SW480 (cell line): Measurements from ENCODE around the gene RASSF3.
"Not testable (repeated sequence)": the region's sequence is repeated elsewhere in the genome, so short reads cannot be mapped to it uniquely, and the experiment has no call there.

Source experiments
- DNase-seq: peaks from one replicate; pipeline ENCODE4 v3.0.0-alpha.2; 2016; ENCODE audit warnings: low spot score

RASSF3 gene

GRCh38 chr12:64670919-64671639 lies 60.8 kb downstream of the RASSF3 start:
- DNase-seq: peak; percentile 35

- no peak for DNase-seq
Measured at GRCh38 chr12:64671681-64672080, 61.4 kb downstream of the RASSF3 start.

- DNase-seq: peak; percentile 33
Measured at GRCh38 chr12:64672925-64673409, 62.7 kb downstream of the RASSF3 start.

- DNase-seq: no peak
Measured at GRCh38 chr12:64673490-64674169, 63.3 kb downstream of the RASSF3 start.

GRCh38 chr12:64674367-64674922 lies 64.2 kb downstream of the RASSF3 start:
- DNase-seq: no peak

- DNase-seq: peak; percentile 52
Measured at GRCh38 chr12:64675795-64676194, 65.5 kb downstream of the RASSF3 start.

GRCh38 chr12:64678248-64678647 lies 68.0 kb downstream of the RASSF3 start:
- peak; percentile 28 for DNase-seq

- no peak for DNase-seq
Measured at GRCh38 chr12:64678835-64679234, 68.5 kb downstream of the RASSF3 start.

GRCh38 chr12:64679487-64680001 lies 69.2 kb downstream of the RASSF3 start:
- DNase-seq: peak; percentile 58

- peak; percentile 48 for DNase-seq
Measured at GRCh38 chr12:64680235-64680634, 69.9 kb downstream of the RASSF3 start.

- DNase-seq: no peak
Measured at GRCh38 chr12:64681200-64682052, 71.1 kb downstream of the RASSF3 start.

GRCh38 chr12:64682572-64683277 lies 72.4 kb downstream of the RASSF3 start:
- no peak for DNase-seq

- no peak for DNase-seq
Measured at GRCh38 chr12:64683816-64684543, 73.7 kb downstream of the RASSF3 start.

GRCh38 chr12:64685050-64685449 lies 74.8 kb downstream of the RASSF3 start:
- no peak for DNase-seq

GRCh38 chr12:64685605-64686004 lies 75.3 kb downstream of the RASSF3 start:
- DNase-seq: no peak

GRCh38 chr12:64687816-64688215 lies 77.5 kb downstream of the RASSF3 start:
- peak; percentile 16 for DNase-seq

- no peak for DNase-seq
Measured at GRCh38 chr12:64688219-64688618, 77.9 kb downstream of the RASSF3 start.

- no peak for DNase-seq
Measured at GRCh38 chr12:64688715-64689114, 78.4 kb downstream of the RASSF3 start.

GRCh38 chr12:64690236-64690635 lies 79.9 kb downstream of the RASSF3 start:
- DNase-seq: not testable (repeated sequence)

GRCh38 chr12:64691227-64691794 lies 81.0 kb downstream of the RASSF3 start:
- no peak for DNase-seq
